ENCODE results near the gene RAB1B.

DNA sequence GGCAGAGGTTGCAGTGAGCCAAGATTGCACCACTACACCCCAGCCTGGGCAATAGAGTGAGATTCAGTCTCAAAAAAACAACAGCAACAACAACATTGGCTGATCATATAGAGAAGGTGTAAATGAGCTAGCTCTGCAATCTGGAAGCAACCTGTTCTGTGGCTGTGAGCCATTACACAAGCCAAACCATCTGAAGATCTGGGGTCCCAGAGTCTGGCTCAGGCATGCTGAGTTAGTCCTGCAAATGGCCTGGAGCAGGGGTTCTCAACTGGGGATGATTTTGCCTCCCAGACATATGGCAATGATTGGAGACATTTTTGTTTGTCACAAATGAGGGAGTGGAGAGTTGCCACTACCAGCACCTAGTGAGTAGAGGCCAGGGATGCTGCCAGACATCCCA, 42.3 kb upstream of the RAB1B start:
- no peak for TF ChIP-seq CTCF (IDR thresholded peaks at IDR 0.05; ENCODE audit: low read length)
- TF ChIP-seq EZH2 (IDR thresholded peaks at IDR 0.05; ENCODE audit: borderline replicate concordance, low read length): no peak
